Upper lobe of right lung (tissue), 1 donor: ENCODE measurements around the gene FILIP1. TPM values are rescaled to one million over a fixed set of nuclear protein-coding genes. Genes with fewer than 3 reads are reported as not detected.
A peak's percentile ranks its signal among the peaks of the same experiment; 100 is the strongest.

Source experiments
- ATAC-seq: fragments of 200-7000 bp; cut with Tn5 transposase; one replicate; pipeline ENCODE4 v1.9.1; 2020; ENCODE audit warnings: mild to moderate bottlenecking, moderate library complexity
- DNase-seq: peaks from one replicate; pipeline ENCODE4 v3.0.0-alpha.2; 2020
- H3K27ac ChIP-seq: fragments of 200-600 bp; one replicate; pipeline ENCODE4 v1.8.0; 2022
- H3K27me3 ChIP-seq: fragments of 200-600 bp; one replicate; pipeline ENCODE4 v1.8.0; 2022; ENCODE audit warnings: mild to moderate bottlenecking
- H3K36me3 ChIP-seq: fragments of 200-600 bp; one replicate; pipeline ENCODE4 v1.8.0; 2022
- H3K4me1 ChIP-seq: fragments of 200-600 bp; one replicate; pipeline ENCODE4 v1.8.0; 2022
- H3K4me3 ChIP-seq: fragments of 200-600 bp; one replicate; pipeline ENCODE4 v1.8.0; 2022; ENCODE audit warnings: mild to moderate bottlenecking
- H3K9me3 ChIP-seq: fragments of 200-600 bp; one replicate; pipeline ENCODE4 v1.8.0; 2022
- CTCF ChIP-seq: fragments of 200-600 bp; IDR thresholded peaks from one replicate; pipeline ENCODE4 v1.8.0; 2022; ENCODE audit warnings: antibody characterized with exemption
- intact Hi-C: fragments of 100-400 bp; cut with DNase I; formaldehyde crosslinking; loops from one replicate; pipeline ENCODE4 v1.11.0; 2022
- total RNA-seq: library from RNA; stranded (reverse); fragmentation: NEBNext Ultra II Directional; extraction: Animal tissue kit (Norgen Biotek cat#: 25700); gene quantifications from one replicate; pipeline ENCODE4 v1.2.1, GENCODE V29; 2021
- donor health status: DM: no; HTN: yes; CAD: no; lungs with severe emphysema.

The FILIP1 gene
- total RNA-seq, 1 donor from 2014 or later = 21.6 TPM

- intact Hi-C loops = loop anchor here (10.0 kb wide), 1 partner anchor 222 kb away; no protein-coding TSS in a partner anchor
- ATAC-seq = no peak
- no peak for DNase-seq
- H3K36me3 ChIP-seq = no peaks in the 10 kb centered on the region
- TF ChIP-seq CTCF = no peak
- H3K4me1 ChIP-seq = no peaks in the 10 kb centered on the region
- no peak overlapping the region for H3K27ac ChIP-seq
- H3K4me3 ChIP-seq = no peak overlapping the region
- no peaks in the 10 kb centered on the region for H3K9me3 ChIP-seq
- no peaks in the 10 kb centered on the region for H3K27me3 ChIP-seq
Observed at GRCh38 chr6:75516757-75517156, 23.2 kb upstream of the FILIP1 start.

DNA sequence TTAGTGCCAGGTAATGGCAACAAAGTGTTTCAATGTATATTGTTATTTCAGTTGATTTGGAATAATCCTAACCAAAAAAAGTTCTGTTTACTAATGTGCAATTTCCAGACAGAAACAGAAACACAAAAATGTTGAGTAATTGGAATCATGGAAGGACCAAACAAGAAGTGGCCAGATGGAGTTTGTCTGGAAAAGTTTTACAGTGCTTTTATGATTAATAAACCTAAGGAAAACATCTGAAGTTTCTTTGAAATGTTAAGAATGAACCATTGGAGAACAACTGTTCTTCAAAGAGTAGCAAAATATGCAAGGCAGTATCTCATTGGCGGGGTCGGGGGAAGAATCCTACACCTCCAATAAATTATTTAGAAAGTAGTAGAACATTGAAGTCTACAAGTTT is 19.0 kb upstream of the FILIP1 start:
- TF ChIP-seq CTCF = no peak
- H3K4me1 ChIP-seq = no peaks in the 10 kb centered on the region
- ATAC-seq (no peak), DNase-seq (no peak)
- intact Hi-C loops = loop anchor here (10.0 kb wide), 1 partner anchor 218 kb away; no protein-coding TSS in a partner anchor
- H3K9me3 ChIP-seq = no peaks in the 10 kb centered on the region
- no peak overlapping the region for H3K27ac ChIP-seq
- H3K36me3 ChIP-seq = no peaks in the 10 kb centered on the region
- no peaks in the 10 kb centered on the region for H3K27me3 ChIP-seq
- no peak overlapping the region for H3K4me3 ChIP-seq

GRCh38 chr6:75505424-75505823 is 11.8 kb upstream of the FILIP1 start:
- no peak overlapping the region for H3K27ac ChIP-seq
- H3K27me3 ChIP-seq = no peaks in the 10 kb centered on the region
- intact Hi-C loops = no loop called here
- TF ChIP-seq CTCF = no peak
- H3K4me1 ChIP-seq = no peaks in the 10 kb centered on the region
- no peaks in the 10 kb centered on the region for H3K9me3 ChIP-seq
- ATAC-seq (no peak), DNase-seq (no peak)
- H3K36me3 ChIP-seq = no peaks in the 10 kb centered on the region
- H3K4me3 ChIP-seq = no peak overlapping the region

DNA sequence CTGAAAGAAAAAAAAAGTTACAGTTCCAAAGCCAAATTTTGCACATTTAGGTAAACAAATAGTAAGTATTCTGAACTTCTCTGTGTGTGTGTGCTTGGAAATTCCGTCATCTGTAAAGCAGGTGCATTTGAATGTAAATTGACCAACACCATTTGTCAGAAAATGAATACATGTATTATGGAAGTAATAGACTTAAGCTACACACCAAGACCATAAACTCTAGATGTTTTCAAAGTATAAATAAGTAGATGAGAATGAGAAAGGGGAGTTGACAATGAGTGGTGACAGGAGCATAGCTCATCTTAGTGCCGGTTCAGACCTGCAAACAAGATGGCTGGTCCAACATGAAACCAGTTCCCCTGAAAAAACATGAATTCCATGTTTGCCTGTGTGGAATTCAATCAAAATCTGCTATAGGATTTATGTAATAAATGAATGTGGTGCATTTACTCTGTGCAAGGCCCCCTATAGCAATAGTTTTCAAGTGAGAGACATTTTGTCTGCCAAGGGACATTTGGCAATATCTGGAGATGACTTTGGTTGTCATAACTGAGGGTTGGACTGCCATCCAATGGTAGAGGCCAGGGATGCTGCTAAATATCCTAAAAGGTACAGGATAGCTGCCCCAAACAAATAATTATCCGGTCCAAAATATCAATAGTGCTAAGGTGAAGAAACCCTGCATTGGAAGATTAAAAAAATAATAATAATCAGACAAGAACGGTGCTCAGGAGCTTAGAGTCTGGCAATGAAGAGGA is 11.0 kb upstream of the FILIP1 start:
- intact Hi-C loops = no loop called here

DNA sequence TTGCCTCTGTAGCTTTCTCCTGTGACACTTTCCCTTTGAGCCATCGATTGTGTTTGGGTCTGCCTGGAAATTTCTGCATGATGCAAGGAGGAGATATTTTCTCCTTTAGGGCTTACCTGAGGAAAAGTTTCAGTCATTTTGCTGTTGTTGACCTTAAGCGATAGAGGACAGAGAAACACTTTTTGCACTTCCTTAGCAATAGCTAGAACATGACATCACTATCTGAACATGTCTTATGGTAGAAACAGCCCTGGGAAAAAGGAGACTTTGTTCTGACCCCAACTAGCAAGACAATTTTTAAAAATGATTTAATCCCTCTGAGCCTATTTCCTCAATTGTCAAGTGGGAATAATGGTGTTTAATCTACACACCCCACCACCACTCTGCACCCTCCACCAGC is 9.7 kb upstream of the FILIP1 start:
- H3K36me3 ChIP-seq = no peaks in the 10 kb centered on the region
- no peak for TF ChIP-seq CTCF
- ATAC-seq (no peak), DNase-seq (no peak)
- H3K4me1 ChIP-seq = no peaks in the 10 kb centered on the region
- H3K9me3 ChIP-seq = no peaks in the 10 kb centered on the region
- no peak overlapping the region for H3K4me3 ChIP-seq
- H3K27me3 ChIP-seq = no peaks in the 10 kb centered on the region
- intact Hi-C loops = no loop called here
- H3K27ac ChIP-seq = no peak overlapping the region

More for the DNA sequence above, 11.0 kb upstream of the FILIP1 start:
- Histone ChIP-seq H3K9me3 (no peaks in the 10 kb centered on the region), H3K4me3 (no peak overlapping the region), H3K4me1 (no peaks in the 10 kb centered on the region), H3K27me3 (no peaks in the 10 kb centered on the region), H3K27ac (no peak overlapping the region), H3K36me3 (no peaks in the 10 kb centered on the region)
- peak; percentile 35 for TF ChIP-seq CTCF
- DNase-seq (no peak), ATAC-seq (peak; percentile 30)

DNA sequence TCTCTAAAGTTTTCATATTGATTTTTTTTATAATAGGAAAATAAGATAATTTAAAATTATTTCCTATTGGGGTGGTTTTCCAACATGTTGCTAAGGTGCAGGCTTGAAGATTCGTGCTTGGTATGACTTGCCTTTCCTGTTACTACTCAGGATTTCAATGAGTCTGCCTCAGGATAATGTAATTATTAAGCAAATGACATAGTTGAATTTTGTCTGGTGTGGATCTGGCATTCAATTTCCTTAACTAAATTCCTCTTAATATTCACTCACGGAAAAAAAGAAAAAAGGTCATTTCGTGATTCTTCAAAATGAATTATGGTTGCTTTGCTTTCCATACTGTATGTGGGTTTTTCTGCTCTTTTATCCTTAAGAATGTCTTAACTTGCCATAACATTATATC is 9.3 kb upstream of the FILIP1 start:
- intact Hi-C loops = no loop called here
- TF ChIP-seq CTCF = no peak
- no peaks in the 10 kb centered on the region for H3K9me3 ChIP-seq
- H3K27me3 ChIP-seq = no peaks in the 10 kb centered on the region
- H3K27ac ChIP-seq = no peak overlapping the region
- no peak overlapping the region for H3K4me3 ChIP-seq
- DNase-seq = no peak
- H3K36me3 ChIP-seq = no peaks in the 10 kb centered on the region
- H3K4me1 ChIP-seq = no peaks in the 10 kb centered on the region
- ATAC-seq = no peak
